Right ventricle myocardium inferior (tissue), 1 donor: ENCODE results near the gene TBC1D9. TPM values are rescaled to one million over a fixed set of nuclear protein-coding genes. Genes with fewer than 3 reads are reported as not detected.

Source experiments
- ATAC-seq: fragments of 200-7000 bp; cut with Tn5 transposase; one replicate; pipeline ENCODE4 v1.9.1; 2020; ENCODE audit warnings: mild to moderate bottlenecking, moderate library complexity
- DNase-seq: peaks from one replicate; pipeline ENCODE4 v3.0.0; 2021; ENCODE audit errors: missing footprints
- intact Hi-C: fragments of 100-400 bp; cut with DNase I; formaldehyde crosslinking; loops from one replicate; pipeline ENCODE4 v1.11.0; 2022
- total RNA-seq: library from RNA; stranded (reverse); fragmentation: NEBNext Ultra II Directional; extraction: Animal tissue kit (Norgen Biotek cat#: 25700); gene quantifications from one replicate; pipeline ENCODE4 v1.2.1, GENCODE V29; 2021
- donor health status: DM: no; HTN: yes; CAD: no; lungs with severe emphysema.

TBC1D9 gene
- total RNA-seq, 1 donor from 2014 or later: 11.1 TPM

GRCh38 chr4:140735317-140735716 lies 20.9 kb downstream of the TBC1D9 start:
- intact Hi-C loops: no loop called here
- ATAC-seq: no peak

GRCh38 chr4:140732780-140733179 lies 23.4 kb downstream of the TBC1D9 start:
- intact Hi-C loops: no loop called here
- no peak for DNase-seq
- ATAC-seq: no peak

More at GRCh38 chr4:140735317-140735716, 20.9 kb downstream of the TBC1D9 start:
- DNase-seq: no peak

- ATAC-seq: no peak
- intact Hi-C loops: no loop called here
- no peak for DNase-seq
These were observed 26.7 kb downstream of the TBC1D9 start for GRCh38 chr4:140729344-140730049.

GRCh38 chr4:140726776-140727500 lies 29.2 kb downstream of the TBC1D9 start:
- ATAC-seq (no peak), DNase-seq (no peak)
- intact Hi-C loops: no loop called here

GRCh38 chr4:140725556-140725955 lies 30.6 kb downstream of the TBC1D9 start:
- DNase-seq: no peak
- no peak for ATAC-seq
- intact Hi-C loops: no loop called here

GRCh38 chr4:140724760-140725159 lies 31.4 kb downstream of the TBC1D9 start:
- DNase-seq (no peak), ATAC-seq (no peak)
- intact Hi-C loops: no loop called here

- intact Hi-C loops: no loop called here
- DNase-seq (no peak), ATAC-seq (no peak)
These were observed 35.5 kb downstream of the TBC1D9 start for GRCh38 chr4:140720387-140721304.

GRCh38 chr4:140719686-140720085 lies 36.5 kb downstream of the TBC1D9 start:
- ATAC-seq (no peak), DNase-seq (no peak)
- intact Hi-C loops: no loop called here

GRCh38 chr4:140719022-140719421 lies 37.2 kb downstream of the TBC1D9 start:
- intact Hi-C loops: no loop called here
- DNase-seq: no peak
- ATAC-seq: no peak

- ATAC-seq (no peak), DNase-seq (no peak)
- intact Hi-C loops: no loop called here
These were observed 37.8 kb downstream of the TBC1D9 start for GRCh38 chr4:140718241-140718952.

- intact Hi-C loops: no loop called here
- ATAC-seq (no peak), DNase-seq (no peak)
These were observed 38.9 kb downstream of the TBC1D9 start for GRCh38 chr4:140717313-140717712.

GRCh38 chr4:140715119-140715518 lies 41.1 kb downstream of the TBC1D9 start:
- intact Hi-C loops: no loop called here
- no peak for ATAC-seq

GRCh38 chr4:140711910-140712309 lies 44.3 kb downstream of the TBC1D9 start:
- DNase-seq (no peak), ATAC-seq (no peak)
- intact Hi-C loops: no loop called here

More at GRCh38 chr4:140715119-140715518, 41.1 kb downstream of the TBC1D9 start:
- no peak for DNase-seq

GRCh38 chr4:140710908-140711622 lies 45.1 kb downstream of the TBC1D9 start:
- intact Hi-C loops: no loop called here
- DNase-seq: no peak
- no peak for ATAC-seq

- intact Hi-C loops: no loop called here
- no peak for DNase-seq
These were observed 48.9 kb downstream of the TBC1D9 start for GRCh38 chr4:140707325-140707724.

GRCh38 chr4:140706665-140707064 lies 49.5 kb downstream of the TBC1D9 start:
- ATAC-seq (no peak), DNase-seq (no peak)
- intact Hi-C loops: no loop called here

More at GRCh38 chr4:140707325-140707724, 48.9 kb downstream of the TBC1D9 start:
- no peak for ATAC-seq

GRCh38 chr4:140706276-140706625 lies 49.9 kb downstream of the TBC1D9 start:
- DNase-seq: no peak
- ATAC-seq: no peak
- intact Hi-C loops: no loop called here

- no peak for ATAC-seq
- intact Hi-C loops: no loop called here
- DNase-seq: no peak
These were observed 50.4 kb downstream of the TBC1D9 start for GRCh38 chr4:140705625-140706275.
